Lower lobe of right lung (tissue), 2 donors: ENCODE results near the gene CCDC12. TPM values are rescaled to one million over a fixed set of nuclear protein-coding genes. Genes with fewer than 3 reads are reported as not detected.

Experiments
- ATAC-seq, 2 donors: fragments of 200-7000 bp; cut with Tn5 transposase; one replicate each; pipeline ENCODE4 v1.9.1; 2020 to 2022; ENCODE audit warnings: mild to moderate bottlenecking in 2 of 2, moderate library complexity in 2 of 2
- DNase-seq: peaks from one replicate; pipeline ENCODE4 v3.0.0-alpha.2; 2020
- H3K27ac ChIP-seq: fragments of 200-600 bp; one replicate; pipeline ENCODE4 v1.8.0; 2022
- H3K27me3 ChIP-seq: fragments of 200-600 bp; one replicate; pipeline ENCODE4 v1.8.0; 2022; ENCODE audit warnings: low read depth
- H3K36me3 ChIP-seq: fragments of 200-600 bp; one replicate; pipeline ENCODE4 v1.8.0; 2022; ENCODE audit warnings: mild to moderate bottlenecking
- H3K4me1 ChIP-seq: fragments of 200-600 bp; one replicate; pipeline ENCODE4 v1.8.0; 2022
- H3K4me3 ChIP-seq: fragments of 200-600 bp; one replicate; pipeline ENCODE4 v1.8.0; 2022; ENCODE audit warnings: mild to moderate bottlenecking
- H3K9me3 ChIP-seq: fragments of 200-600 bp; one replicate; pipeline ENCODE4 v1.8.0; 2022
- intact Hi-C: fragments of 100-400 bp; cut with DNase I; formaldehyde crosslinking; loops from one replicate; pipeline ENCODE4 v1.11.0; 2022
- total RNA-seq: library from RNA; stranded (reverse); fragmentation: NEBNext Ultra II Directional; extraction: Animal tissue kit (Norgen Biotek cat#: 25700); gene quantifications from one replicate; pipeline ENCODE4 v1.2.1, GENCODE V29; 2021
- TF ChIP-seq, protein P1 (sequence below): fragments of 200-600 bp; IDR thresholded peaks from one replicate; pipeline ENCODE4 v1.8.0; 2022; ENCODE audit warnings: antibody characterized with exemption, mild to moderate bottlenecking
- donor health status: DM: no; HTN: yes; CAD: no; lungs with severe emphysema.

CCDC12 gene
- total RNA-seq, 1 donor from 2014 or later = 42.9 TPM

DNA sequence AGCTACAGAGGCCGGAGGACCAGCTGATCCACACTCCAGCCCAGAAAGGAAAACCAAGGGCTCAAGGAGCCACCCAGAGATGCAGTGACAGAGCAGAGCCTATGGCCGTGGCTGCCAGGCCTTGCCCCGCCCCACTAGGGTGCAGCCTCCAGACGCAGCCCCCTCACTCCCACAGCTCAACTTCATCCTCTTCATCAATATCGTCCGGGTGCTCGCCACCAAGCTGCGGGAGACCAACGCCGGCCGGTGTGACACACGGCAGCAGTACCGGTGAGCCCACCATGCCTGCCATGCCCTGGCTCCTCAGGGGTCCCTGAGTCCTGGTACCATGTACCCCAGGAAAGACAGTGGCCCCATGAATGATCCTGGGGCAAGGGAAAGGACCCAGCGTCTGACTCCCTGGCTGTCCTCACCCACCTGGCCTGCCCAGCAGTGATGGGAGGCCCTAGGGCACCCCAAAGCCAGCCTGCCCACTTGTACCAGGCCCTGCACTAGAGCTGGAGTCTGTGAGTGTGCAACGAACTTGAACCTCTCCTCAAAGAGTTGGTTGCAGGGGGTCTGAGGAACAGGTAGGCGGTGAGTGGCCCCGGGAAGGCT lies 74.9 kb downstream of the CCDC12 start:
- intact Hi-C loops = no loop called here
- ATAC-seq = no peak

DNA sequence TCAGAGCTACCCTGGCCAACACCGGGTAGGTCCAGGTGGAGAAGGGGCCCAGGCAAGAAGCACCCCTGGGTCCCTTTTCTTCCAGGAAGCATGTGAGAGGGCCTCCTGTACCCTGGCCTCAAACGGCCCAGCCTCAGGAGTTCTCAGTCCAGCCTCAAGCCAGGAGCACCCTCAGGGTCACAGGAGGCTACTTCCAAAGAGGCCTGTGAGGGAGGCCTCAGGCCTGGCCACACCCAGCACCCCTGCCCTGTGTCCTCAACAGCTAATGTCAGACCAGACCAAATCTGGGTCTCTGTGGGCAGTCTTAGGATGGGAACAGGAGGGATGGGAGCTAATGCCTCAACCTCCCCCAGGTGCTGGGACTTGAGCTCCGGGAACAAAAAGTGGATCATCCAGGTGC lies 75.5 kb downstream of the CCDC12 start:
- H3K4me1 ChIP-seq = peaks cover 14% of the 10 kb centered on the region
- H3K27me3 ChIP-seq = peaks cover 21% of the 10 kb centered on the region
- H3K9me3 ChIP-seq = no peaks in the 10 kb centered on the region
- no peaks in the 10 kb centered on the region for H3K36me3 ChIP-seq
- intact Hi-C loops = no loop called here
- no peak for ATAC-seq
- DNase-seq = no peak
- TF ChIP-seq, protein P1, sequence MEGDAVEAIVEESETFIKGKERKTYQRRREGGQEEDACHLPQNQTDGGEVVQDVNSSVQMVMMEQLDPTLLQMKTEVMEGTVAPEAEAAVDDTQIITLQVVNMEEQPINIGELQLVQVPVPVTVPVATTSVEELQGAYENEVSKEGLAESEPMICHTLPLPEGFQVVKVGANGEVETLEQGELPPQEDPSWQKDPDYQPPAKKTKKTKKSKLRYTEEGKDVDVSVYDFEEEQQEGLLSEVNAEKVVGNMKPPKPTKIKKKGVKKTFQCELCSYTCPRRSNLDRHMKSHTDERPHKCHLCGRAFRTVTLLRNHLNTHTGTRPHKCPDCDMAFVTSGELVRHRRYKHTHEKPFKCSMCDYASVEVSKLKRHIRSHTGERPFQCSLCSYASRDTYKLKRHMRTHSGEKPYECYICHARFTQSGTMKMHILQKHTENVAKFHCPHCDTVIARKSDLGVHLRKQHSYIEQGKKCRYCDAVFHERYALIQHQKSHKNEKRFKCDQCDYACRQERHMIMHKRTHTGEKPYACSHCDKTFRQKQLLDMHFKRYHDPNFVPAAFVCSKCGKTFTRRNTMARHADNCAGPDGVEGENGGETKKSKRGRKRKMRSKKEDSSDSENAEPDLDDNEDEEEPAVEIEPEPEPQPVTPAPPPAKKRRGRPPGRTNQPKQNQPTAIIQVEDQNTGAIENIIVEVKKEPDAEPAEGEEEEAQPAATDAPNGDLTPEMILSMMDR = no peak
- H3K4me3 ChIP-seq = no peak overlapping the region
- no peak overlapping the region for H3K27ac ChIP-seq

More for the DNA sequence above, 74.9 kb downstream of the CCDC12 start:
- TF ChIP-seq, protein P1 = no peak
- Histone ChIP-seq H3K9me3 (no peaks in the 10 kb centered on the region), H3K36me3 (no peaks in the 10 kb centered on the region), H3K4me3 (no peak overlapping the region), H3K27me3 (peaks cover 21% of the 10 kb centered on the region), H3K27ac (no peak overlapping the region), H3K4me1 (peaks cover 14% of the 10 kb centered on the region)
- peak; percentile 44 for DNase-seq

DNA sequence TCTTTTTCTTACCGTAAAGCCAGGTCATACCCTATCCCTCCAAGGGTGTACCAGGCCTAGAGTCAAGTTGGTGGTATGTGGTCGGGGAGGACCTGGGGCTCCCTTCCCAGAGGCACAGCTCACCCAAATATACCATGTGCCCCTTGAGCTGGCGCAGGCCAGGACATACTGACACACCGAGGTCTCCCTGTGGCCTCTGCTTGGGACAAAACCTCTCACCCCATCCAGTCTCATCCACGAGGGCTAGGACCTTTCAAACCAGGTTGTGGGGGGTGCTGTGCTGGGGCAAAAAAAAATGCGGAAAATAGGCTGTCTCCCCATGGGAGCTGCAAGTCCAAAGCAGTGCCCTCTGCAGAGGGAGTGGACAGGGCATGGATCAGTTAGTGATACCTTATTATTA lies 76.2 kb downstream of the CCDC12 start:
- no peak for DNase-seq
- no peak overlapping the region for H3K27ac ChIP-seq
- ATAC-seq = no peak
- H3K4me1 ChIP-seq = peaks cover 14% of the 10 kb centered on the region
- no peaks in the 10 kb centered on the region for H3K9me3 ChIP-seq
- peaks cover 21% of the 10 kb centered on the region for H3K27me3 ChIP-seq
- H3K4me3 ChIP-seq = no peak overlapping the region
- intact Hi-C loops = no loop called here
- H3K36me3 ChIP-seq = no peaks in the 10 kb centered on the region
- TF ChIP-seq, protein P1 = no peak

DNA sequence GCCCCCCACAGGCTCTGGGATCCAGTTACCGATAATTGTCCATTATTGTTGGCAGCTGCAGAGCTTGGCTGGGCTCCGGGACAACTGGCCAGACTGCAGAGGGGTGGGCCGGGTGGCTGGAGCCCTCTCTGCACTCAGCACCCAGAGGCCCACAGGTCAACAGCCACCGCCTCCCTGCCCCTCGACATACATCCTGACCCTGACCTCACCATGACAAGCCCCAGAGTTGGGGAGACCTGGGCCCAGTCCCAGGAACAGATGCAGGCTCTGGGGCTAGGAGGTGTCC lies 76.6 kb downstream of the CCDC12 start:
- TF ChIP-seq, protein P1 = no peak
- DNase-seq = peak; percentile 31
- Histone ChIP-seq H3K36me3 (no peaks in the 10 kb centered on the region), H3K4me3 (no peak overlapping the region), H3K27me3 (peaks cover 21% of the 10 kb centered on the region), H3K27ac (no peak overlapping the region), H3K4me1 (peaks cover 14% of the 10 kb centered on the region), H3K9me3 (no peaks in the 10 kb centered on the region)
- ATAC-seq = no peak
- intact Hi-C loops = no loop called here

DNA sequence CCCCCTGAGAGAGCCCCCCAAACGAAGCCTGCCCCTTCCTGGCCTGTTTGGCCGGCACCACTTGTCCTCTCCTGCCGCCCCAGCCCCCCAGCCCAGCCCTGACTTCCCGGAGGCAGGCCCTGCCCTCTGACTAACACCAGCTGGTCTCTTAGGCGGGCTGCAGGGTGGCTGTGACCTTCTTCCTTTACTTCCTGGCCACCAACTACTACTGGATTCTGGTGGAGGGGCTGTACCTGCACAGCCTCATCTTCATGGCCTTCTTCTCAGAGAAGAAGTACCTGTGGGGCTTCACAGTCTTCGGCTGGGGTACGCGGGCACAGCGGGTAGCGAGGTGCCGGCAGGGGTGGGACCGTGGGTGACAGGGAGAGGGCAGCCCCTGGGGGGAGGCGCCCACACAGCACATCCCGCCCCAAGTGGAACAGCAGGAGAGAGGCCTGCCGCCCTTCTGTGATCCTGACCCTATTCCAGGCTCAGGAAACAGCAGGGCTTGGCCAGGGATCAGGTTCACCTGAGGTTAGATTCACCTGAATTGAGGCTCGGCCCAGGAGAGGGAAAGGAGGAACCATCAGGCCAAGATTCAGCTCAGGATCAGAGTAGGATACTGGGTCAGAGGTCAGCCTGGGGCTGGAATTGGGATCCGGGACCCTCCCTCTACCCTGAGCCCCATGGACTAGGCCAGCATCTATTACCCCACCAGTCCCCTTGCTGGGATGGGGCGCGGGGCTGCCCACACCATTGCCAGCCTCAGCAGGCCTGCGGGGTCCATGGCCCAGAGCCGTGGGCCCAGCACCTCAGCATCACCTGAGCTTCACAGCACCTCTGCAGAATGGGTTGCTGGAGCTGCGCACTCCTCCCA lies 77.2 kb downstream of the CCDC12 start:
- TF ChIP-seq, protein P1 = no peak
- no peaks in the 10 kb centered on the region for H3K9me3 ChIP-seq
- no peak overlapping the region for H3K27ac ChIP-seq
- H3K36me3 ChIP-seq = no peaks in the 10 kb centered on the region
- DNase-seq (peak; percentile 38), ATAC-seq (no peak)
- intact Hi-C loops = loop anchor here (10.0 kb wide), 1 partner anchor 195 kb away; the partner anchor contains the start of gene TMIE
- peaks cover 14% of the 10 kb centered on the region for H3K4me1 ChIP-seq
- peaks cover 21% of the 10 kb centered on the region for H3K27me3 ChIP-seq
- H3K4me3 ChIP-seq = no peak overlapping the region
